ENCODE data around the gene CNKSR3.

The CNKSR3 gene

GRCh38 chr6:154414021-154414813, 96.3 kb downstream of the CNKSR3 start:
- peak; percentile 73 for DNase-seq (ENCODE audit: low read depth)

- DNase-seq (ENCODE audit: low read depth) = no peak
These were observed 98.2 kb downstream of the CNKSR3 start for GRCh38 chr6:154412106-154412820.

- DNase-seq (ENCODE audit: low read depth) = peak; percentile 42
These were observed 99.4 kb downstream of the CNKSR3 start for GRCh38 chr6:154411076-154411475.

GRCh38 chr6:154410619-154411072, 99.8 kb downstream of the CNKSR3 start:
- DNase-seq (ENCODE audit: low read depth) = peak; percentile 97

- peak; percentile 65 for DNase-seq (ENCODE audit: low read depth)
These were observed 101.5 kb downstream of the CNKSR3 start for GRCh38 chr6:154408891-154409500.

- DNase-seq (ENCODE audit: low read depth) = no peak
These were observed 103.0 kb downstream of the CNKSR3 start for GRCh38 chr6:154407440-154407839.

- DNase-seq (ENCODE audit: low read depth) = no peak
These were observed 103.6 kb downstream of the CNKSR3 start for GRCh38 chr6:154406869-154407268.

GRCh38 chr6:154406301-154406700, 104.2 kb downstream of the CNKSR3 start:
- no peak for DNase-seq (ENCODE audit: low read depth)

- DNase-seq (ENCODE audit: low read depth) = peak; percentile 68
These were observed 105.6 kb downstream of the CNKSR3 start for GRCh38 chr6:154404791-154405400.

GRCh38 chr6:154403788-154404187, 106.7 kb downstream of the CNKSR3 start:
- peak; percentile 69 for DNase-seq (ENCODE audit: low read depth)

- DNase-seq (ENCODE audit: low read depth) = no peak
These were observed 108.3 kb downstream of the CNKSR3 start for GRCh38 chr6:154402081-154402780.

GRCh38 chr6:154399097-154399496, 111.4 kb downstream of the CNKSR3 start:
- DNase-seq (ENCODE audit: low read depth) = peak; percentile 53

- DNase-seq (ENCODE audit: low read depth) = no peak
These were observed 112.8 kb downstream of the CNKSR3 start for GRCh38 chr6:154397491-154398195.

- DNase-seq (ENCODE audit: low read depth) = no peak
These were observed 114.6 kb downstream of the CNKSR3 start for GRCh38 chr6:154395878-154396277.

GRCh38 chr6:154395316-154395715, 115.2 kb downstream of the CNKSR3 start:
- DNase-seq (ENCODE audit: low read depth) = no peak

GRCh38 chr6:154394571-154394970, 115.9 kb downstream of the CNKSR3 start:
- DNase-seq (ENCODE audit: low read depth) = no peak

- no peak for DNase-seq (ENCODE audit: low read depth)
These were observed 120.5 kb downstream of the CNKSR3 start for GRCh38 chr6:154390034-154390433.

- DNase-seq (ENCODE audit: low read depth) = no peak
These were observed 121.7 kb downstream of the CNKSR3 start for GRCh38 chr6:154388803-154389202.

- DNase-seq (ENCODE audit: low read depth) = peak; percentile 94
These were observed 123.4 kb downstream of the CNKSR3 start for GRCh38 chr6:154386848-154387717.

GRCh38 chr6:154384191-154384590, 126.3 kb downstream of the CNKSR3 start:
- no peak for DNase-seq (ENCODE audit: low read depth)
